ENCODE results near the gene RGS17. TPM values are rescaled to one million over a fixed set of nuclear protein-coding genes. Genes with fewer than 3 reads are reported as not detected.
"Not testable (repeated sequence)": the region's sequence is repeated elsewhere in the genome, so short reads cannot be mapped to it uniquely, and the experiment has no call there.

Gene RGS17
- total RNA-seq, 1 donor from 2014 or later = 2.8 TPM

DNA sequence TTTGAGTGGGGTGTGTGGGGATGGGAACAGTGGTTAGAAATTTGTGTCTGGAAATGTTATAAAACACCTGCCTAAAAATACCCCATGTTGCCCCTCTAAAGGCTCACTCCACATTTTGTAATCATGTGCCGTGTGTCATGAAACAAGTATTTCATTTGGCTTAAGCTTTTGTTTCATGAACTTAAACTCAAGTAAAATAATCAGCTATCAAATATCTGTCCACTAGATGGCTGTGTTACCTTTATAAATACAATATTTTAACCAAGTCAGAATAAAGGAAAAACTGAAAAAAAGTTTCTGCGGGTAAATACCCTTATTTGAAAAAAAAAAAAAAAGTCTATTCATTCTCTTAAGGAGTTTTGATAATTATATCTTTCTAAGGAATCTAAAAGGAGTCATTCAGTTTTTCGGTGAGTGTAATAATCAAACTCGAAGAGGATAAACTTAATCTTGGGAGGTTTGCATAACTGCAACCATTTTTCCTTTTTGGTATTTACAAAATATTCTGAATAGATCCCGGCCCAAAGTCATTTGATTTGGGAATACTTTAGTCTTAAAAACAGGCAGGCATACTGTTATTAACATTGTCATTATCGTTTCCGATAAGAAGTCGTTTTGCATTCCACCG is 98.7 kb downstream of the RGS17 start:
- DNase-seq (ENCODE audit: low read depth in 2 of 2) = peak; percentile 71 to 75

DNA sequence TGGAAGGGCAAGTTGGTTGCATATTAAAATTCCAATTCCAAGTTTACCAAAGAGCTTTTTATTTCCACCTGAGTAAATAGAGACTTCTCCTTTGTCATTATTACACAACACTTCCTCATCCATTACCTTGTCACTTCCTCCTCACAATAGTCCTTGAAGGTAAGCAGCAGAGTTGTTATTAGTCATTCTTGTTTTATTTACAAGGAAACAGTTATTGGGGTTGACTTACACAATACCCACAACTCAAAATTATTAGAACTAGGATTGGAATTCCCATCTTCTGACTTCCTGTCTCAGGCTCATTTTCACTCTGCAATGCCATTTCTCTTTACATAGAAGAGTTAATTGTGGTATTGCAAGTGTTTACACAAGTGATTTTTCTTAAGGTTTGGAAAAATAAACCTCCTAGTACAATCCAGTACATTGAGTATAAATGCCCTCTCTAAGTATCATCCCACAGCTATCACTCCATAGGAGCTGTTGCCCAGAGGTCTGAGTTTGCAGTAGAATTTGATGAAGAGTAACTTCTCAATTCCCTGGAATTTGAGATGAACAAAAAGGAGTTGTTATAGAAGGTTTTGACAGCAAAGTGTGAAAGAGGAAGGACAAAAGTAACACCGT is 99.6 kb downstream of the RGS17 start:
- DNase-seq (ENCODE audit: low read depth in 2 of 2) = peak in 1 of 2 donors; percentile 31

DNA sequence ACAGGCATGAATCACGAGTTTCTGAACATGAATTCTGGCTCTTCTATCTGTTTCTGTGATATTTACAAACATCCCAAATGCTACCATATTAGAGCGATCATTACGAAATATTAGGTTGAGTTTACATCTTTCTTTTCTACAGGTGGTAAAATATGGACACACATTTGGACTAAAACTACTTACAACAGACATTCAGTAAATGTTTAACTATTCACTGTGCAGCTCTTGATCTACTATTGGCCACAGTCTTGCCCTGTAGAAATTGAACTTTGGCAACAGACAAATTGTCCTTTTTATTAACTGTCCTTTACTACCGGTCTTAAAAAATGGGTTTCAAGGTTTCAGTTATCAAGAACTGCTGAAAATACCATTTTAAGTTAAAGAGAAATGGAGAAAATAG is 102.1 kb downstream of the RGS17 start:
- no peak for DNase-seq (ENCODE audit: low read depth in 2 of 2)

DNA sequence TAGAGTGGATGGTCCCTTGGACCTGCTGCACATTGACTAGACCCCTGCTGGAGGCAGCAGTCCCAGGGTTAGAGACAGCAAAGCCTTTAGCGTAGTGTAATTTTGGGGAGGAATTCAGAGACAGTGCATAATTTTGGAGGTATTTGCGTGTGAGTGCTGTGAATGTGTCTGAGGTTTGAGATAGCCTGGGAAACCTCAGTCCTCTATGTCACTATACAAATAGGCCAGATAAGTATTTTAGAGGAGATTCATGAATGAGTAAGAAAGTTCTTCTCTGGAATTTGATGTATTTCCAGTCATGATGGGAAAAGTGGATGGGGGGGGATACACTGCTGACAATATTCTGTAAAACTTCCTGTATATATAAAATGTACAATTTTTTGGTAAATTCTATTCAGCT is 102.8 kb downstream of the RGS17 start:
- no peak for DNase-seq (ENCODE audit: low read depth in 2 of 2)

DNA sequence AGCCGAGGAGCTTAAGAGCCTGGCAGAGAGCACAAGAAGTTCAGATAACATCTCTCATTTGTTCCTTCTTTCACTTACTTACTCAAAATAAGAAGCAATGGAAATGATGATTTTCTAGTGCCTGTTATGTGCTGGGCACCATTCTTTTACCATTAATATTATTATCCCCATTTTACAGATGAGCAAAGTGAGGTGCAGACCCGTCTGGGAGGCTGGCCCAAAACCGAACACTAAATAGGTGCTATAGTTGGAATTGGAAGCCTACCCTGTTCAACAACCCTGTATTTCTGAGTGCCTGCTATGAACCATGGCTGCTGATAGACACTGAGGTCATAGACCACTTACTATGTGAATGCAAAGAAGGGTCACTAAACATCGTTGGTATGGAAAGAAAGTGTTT is 103.6 kb downstream of the RGS17 start:
- no peak for DNase-seq (ENCODE audit: low read depth in 2 of 2)

DNA sequence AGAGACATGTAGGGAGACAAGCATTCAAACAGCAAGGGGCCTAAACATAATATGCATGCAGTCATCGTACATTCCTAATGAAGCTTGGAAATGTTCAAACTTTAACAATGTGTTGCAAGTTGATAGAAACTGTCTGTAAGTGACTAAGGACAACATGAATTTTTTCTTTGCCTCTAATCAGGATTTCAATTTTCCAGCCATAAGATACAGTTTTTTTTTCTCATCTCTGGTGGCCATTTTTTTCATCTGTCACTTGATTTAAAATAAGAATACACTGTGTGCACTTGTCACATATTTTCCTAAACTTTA is 106.4 kb downstream of the RGS17 start:
- no peak for DNase-seq (ENCODE audit: low read depth in 2 of 2)

DNA sequence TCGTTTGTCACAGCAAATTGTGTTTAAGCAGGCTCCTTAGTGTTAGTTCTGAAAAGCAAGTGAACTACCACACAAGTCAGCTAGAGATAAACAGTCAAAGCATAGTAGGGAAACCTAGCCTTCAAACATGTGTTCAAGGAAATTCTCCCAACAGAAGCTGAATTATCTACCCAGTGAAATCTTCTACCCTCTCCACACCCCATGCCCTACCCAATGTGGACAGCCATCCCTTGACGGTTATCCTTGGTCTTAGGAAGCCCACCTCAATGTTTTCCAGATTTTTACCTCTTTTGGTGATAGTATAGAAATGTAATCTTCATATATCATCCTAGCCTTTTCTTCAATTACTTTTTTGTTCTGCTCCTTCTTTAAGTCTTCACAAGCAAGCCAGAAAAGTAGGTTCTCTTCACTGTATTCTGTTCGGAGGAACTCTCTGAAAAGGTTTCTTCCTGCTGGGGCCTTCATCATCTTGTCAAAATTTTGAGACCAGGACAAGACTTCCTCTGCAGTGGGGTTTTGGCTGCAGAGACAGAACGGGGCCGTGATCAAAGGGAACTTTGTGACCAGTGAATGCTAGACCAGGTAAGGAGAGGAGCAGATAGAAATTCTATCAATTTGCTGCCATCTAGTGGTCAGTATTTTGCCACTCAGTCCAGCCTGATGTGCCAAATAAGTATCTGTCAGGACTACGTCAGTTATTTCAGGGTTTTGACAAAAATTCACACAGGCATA is 106.9 kb downstream of the RGS17 start:
- DNase-seq (ENCODE audit: low read depth in 2 of 2) = peak; percentile 75 to 82

DNA sequence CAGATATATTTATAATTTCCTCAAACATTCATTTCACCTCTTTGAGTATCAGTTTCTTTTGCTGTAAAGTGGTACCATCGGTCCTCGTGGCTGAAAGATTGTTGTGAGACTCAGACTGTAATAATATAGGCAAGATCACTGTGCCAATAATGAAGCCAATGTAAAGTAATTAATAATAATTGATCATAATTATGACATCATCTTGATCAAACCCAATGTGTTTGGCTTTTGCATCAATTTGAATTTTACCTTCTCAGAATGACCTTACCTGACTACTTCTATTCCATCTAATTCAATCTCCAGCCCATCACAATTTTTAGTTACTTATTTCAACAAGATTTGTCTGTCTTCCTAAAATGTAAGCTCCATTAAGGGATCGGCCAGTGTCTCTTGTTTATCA is 112.7 kb downstream of the RGS17 start:
- no peak for DNase-seq (ENCODE audit: low read depth in 2 of 2)

DNA sequence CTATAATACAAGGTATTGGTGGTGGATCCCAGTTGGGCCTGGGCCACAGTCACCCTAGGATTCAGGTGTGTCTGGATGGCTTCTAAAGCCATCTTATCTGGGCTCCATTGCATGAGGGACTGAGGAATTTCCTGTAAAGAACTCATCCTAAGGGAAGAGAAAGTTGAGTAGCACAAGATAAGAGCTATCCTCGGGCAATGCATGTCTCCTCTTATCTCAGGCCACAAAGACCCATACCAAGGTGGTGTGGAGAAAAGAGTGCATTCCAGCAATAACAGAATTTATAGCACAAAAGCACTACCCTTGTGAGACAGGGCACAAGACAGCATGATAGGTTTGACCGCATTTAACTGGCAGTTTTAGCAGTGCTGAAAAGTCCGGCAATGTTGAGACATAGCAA is 114.2 kb downstream of the RGS17 start:
- no peak for DNase-seq (ENCODE audit: low read depth in 2 of 2)

DNA sequence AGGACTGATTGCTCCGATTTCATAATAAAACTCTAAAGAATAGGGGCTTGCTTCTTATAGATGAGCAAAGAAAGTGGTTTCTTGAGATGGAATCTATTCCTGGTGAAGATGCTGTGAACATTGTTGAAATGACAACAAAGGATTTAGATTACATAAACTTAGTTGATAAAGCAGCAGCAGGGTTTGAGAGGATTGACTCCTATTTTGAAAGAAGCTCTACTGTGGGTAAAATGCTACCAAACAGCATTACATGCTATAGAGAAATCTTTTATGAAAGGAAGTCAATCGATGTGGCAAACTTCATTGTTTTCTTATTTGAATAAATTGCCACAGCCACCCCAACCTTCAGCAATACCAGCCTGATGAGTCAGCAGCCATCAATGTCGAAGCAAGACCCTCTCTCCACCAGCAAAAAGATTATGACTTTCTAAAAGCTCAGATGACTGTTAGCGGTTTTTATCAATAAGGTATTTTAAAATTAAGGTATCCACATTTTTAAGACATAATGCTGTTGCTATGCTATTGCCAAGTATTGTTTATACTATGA is 115.9 kb downstream of the RGS17 start:
- peak in 1 of 2 donors; percentile 24 for DNase-seq (ENCODE audit: low read depth in 2 of 2)

DNA sequence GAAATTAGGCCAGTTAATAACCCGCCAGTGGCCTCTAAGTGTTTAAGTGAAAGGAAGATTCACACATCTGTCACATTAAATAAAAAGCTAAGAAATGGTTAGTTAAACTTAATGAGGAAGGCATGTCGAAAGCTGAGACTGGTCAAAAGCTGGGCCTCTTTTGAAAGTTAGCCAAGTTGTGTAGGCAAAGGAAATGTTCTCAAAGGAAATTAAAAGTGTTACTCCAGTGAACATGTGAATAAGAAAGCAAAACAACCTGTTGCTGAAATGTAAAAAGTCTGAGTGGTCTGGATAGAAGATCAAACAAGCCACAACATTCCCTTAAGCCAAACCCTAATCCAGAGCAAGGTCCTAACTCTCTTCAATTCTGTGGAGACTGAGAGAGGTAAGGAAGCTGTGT is 117.6 kb downstream of the RGS17 start:
- peak in 1 of 2 donors; percentile 49 for DNase-seq (ENCODE audit: low read depth in 2 of 2)

DNA sequence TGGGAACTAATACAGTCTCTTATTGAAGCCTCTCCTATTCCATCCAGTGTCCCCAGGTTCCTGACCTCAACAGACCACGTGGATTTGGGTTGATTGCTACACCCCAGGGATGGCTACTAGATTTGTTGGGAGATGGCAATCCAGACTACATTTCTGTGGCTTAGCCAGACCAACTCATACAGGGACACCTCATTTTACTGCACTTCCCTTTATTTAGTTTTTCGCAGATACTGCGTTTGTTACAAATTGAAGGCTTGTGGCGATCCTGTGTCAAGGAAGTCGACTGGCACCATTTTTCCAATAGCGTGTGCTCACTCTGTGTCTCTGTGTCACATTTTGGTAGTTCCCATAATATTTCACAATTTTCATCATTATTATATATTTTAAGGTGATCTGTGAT is 118.2 kb downstream of the RGS17 start:
- no peak for DNase-seq (ENCODE audit: low read depth in 2 of 2)

DNA sequence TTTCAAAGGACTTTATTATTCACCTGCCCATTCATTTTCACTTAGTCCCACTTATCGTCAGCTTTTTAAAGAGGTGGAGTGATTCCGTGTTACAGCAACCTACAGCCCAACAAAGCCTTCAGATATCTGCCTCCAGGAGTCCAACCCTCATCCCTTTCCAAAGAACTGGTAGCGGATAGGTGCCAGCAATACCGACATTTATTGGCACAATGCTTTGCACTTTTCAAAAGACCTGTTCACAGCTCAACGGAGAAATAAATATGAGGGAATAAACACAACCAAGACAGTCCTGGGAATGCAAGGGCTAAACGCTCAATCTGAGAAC is 127.8 kb downstream of the RGS17 start:
- DNase-seq (ENCODE audit: low read depth in 2 of 2) = no peak

DNA sequence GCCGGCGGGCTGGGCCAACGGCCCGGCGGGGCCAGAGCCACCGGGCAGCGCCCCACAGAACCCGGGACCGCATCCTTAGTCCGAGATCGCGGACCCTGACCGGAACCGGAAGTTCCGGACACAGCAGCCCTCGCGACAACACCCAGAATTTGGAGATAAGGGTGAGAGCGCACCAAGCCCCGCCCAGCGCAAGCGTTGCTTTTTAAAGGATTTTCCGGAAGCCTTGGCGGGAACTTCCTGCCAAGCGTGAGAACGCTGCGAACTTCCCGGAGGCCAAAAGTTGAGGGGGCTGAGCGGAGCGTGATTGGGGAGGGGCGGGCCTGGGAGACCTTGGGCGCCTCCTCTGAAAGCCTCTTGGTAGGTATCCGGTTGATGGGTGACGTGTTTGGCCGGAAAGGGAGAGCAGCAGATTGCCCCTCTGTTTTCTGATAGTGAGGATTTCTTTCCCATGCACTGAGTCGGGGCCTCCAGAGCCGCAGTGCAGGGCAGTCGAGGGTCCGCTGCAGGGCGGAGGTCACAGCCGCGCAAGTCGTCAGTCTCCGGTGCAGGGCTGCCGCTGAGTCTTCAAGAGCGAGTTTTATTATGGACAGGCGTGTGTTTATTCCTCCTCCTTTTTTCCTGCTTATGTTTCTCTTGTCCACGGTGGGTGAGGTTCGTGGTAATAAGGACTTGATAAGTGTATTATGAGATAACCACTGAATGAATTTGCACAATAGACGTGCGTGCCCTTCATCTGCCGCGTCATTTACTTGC is 128.3 kb downstream of the RGS17 start, which contains the start of gene MTRF1L:
Gene MTRF1L, minus strand, starts transcription at position 97 of the 753 bp plus-strand sequence. Its CDS starts 24 bp downstream, at position 73.
- peak; percentile 95 to 98 for DNase-seq (ENCODE audit: low read depth in 2 of 2)

DNA sequence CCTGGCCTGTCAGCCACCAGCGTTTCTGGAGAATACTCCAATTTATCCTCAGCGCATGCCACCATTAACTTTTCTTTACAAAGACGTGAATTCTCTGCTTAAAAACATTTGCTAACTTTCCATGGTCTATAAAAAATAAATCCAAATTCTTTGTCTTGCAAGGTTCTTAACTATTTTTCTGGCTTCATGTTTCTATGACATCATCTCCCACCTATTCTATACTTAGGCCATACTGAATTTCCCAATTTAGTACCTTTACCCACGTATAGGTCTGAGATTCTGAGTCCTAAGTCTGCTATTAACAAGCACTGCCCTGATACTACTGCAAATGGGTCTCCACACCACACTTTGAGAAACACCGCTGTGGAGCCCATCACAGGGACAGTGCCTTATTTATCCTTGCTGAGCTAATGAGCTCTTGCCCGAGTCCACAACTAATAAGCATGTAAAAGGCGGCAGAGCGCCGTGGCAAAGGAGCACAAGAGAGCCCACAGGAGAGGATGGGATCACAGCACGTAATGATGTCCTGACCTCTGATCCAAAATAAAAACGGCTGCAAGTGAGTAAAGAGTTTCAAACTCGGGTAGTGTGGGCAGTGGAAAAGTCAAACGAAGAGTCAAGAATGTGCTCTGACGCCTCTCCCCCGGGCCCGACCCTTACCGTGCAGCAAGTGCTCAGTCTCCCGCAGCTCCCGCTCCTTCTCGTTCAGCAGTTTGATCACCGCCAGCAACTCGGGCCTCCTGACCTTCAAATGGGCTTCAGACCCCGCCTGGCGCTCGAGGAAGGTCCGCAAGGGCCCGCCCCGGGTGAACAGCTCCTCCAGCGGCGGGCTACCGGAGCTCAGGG is 129.1 kb downstream of the RGS17 start:
- peak; percentile 38 to 39 for DNase-seq (ENCODE audit: low read depth in 2 of 2)

DNA sequence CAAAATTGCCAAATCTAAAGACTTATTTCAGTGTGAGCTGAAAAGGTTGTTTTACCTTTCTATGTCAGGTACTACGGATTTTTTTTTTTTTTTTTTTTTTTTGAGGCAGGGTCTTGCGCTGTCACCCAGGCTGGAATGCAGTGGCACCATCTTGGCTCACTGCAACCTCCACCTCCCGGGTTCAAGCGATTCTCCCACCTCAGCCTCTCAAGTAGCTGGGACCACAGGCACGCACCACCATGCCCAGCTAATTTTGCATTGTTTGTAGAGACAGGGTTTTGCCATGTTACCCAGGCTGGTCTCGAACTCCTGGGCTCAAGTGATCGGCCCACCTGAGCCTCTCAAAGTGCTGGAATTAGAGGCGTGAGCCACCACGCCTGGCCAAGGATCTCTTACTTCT is 130.3 kb downstream of the RGS17 start:
- DNase-seq (ENCODE audit: low read depth in 2 of 2) = not testable (repeated sequence)

DNA sequence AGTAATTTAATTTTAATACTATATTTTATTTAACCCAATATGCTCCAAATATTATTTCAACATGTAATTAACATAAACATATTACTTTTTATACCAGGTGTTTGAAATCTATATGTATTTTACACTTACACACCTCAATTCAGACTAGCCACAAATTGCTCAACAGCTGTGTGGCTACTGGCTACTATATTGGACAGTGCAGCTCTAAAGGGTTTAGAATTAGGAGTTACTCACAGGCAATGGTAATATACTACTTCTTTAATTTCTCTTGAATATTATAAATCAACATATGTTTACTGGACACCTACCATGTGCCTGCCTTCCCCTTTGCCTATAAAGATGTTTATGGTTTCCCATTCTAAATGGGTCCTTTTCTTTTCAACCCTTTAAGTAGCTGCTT is 130.8 kb downstream of the RGS17 start:
- no peak for DNase-seq (ENCODE audit: low read depth in 2 of 2)

DNA sequence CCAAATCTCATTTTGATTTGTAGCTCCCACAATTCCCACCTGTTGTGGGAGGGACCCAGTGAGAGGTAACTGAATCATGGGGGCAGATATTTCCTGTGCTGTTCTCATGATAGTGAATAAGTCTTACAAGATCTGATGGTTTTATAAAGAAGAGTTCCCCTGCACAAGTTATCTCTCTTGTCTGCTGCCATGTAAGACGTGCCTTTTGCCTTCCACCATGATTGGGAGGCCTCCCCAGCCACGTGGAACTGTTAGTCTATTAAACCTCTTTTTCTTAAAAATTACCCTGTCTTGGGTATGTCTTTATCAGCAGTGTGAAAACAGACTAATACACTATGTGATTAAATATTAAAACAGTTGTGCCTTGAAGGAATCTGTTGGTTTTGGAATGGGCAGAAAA is 131.5 kb downstream of the RGS17 start:
- not testable (repeated sequence) for DNase-seq (ENCODE audit: low read depth in 2 of 2)

DNA sequence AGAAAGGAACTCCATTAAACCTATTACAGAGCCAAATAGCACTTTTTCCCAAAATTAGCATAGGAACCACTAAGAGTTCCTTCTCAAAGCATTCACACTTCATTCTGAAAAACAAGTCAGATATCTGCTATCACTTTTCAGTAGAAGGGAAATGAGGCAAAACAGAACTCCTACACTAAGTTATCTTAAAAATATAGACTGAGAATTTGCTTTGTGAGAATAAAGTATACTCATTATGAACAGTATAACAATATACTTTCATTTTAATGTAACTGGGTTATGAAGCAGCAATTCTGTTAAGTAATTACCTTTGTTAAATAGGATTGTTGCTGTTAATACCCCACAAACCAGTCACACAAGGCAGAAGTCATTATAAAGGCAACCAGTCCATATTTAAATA is 137.2 kb downstream of the RGS17 start:
- DNase-seq (ENCODE audit: low read depth in 2 of 2) = no peak

DNA sequence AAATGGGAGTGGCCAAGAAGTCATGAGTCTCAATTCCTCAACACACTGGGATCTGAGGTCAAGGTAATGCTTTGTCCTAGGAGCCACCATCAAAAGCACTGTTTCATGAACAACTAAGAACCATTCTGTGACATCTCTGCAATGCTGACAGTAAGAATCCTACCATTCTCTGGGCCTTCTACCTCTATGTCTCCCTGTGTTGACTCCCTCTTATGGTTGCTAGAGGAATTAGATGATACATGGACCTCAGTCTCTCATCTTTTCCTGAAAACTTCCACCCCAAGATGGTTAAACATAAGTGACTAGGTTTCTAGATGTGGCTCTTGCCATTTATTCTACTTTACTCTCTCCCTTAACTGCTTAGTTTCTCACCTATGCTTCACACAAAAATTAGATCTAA is 137.7 kb downstream of the RGS17 start:
- no peak for DNase-seq (ENCODE audit: low read depth in 2 of 2)

DNA sequence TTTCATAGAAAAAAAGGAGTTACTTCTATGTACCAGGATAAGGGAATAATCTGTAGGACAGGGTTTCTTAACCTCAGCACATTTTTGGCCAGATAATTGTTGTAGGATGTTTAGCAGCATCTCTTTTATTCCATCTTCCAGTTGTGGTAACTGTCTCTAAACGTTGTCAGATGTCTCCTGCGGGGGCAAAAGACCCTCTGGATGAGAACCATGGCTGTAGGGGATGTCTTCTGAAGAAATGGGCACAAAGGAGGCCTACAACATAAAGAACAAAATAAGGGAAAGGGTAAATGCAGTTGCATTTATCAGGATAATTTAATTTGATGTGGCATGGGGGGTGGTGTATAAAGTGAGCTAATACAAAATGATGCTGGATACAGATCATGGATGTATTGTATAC is 144.1 kb downstream of the RGS17 start:
- DNase-seq (ENCODE audit: low read depth in 2 of 2) = no peak

Measured in lung microvascular endothelial cell (primary cell).